K562 (cell line): ENCODE results near the gene IL26. TPM values are rescaled to one million over a fixed set of nuclear protein-coding genes. Genes with fewer than 3 reads are reported as not detected.

ENCODE experiments used
- CAMTA2 ChIP-seq: fragments of 250-450 bp; sonication (Bioruptor Pico); conservative IDR thresholded peaks from 2 replicates; pipeline ENCODE4 v1.5.1; 2022
- CXXC5 ChIP-seq: fragments of 250-450 bp; sonication (Bioruptor Pico); IDR thresholded peaks from 2 replicates; pipeline ENCODE4 v1.8.0; 2022; ENCODE audit warnings: inconsistent platforms, mild to moderate bottlenecking, moderate library complexity
- DPF2 ChIP-seq: fragments of 450-650 bp; IDR thresholded peaks from 2 replicates; pipeline ENCODE4 v1.6.1; 2016
- ESRRA ChIP-seq: fragments of 450-650 bp; IDR thresholded peaks from 2 replicates; pipeline ENCODE4 v1.6.1; 2014; ENCODE audit warnings: low read depth, mild to moderate bottlenecking, moderate library complexity, borderline replicate concordance
- FOXA1 ChIP-seq: fragments of 450-650 bp; IDR thresholded peaks from 2 replicates; pipeline ENCODE4 v1.6.1; 2016; ENCODE audit warnings: mild to moderate bottlenecking, borderline replicate concordance
- MBD2 ChIP-seq: sonication (generic); IDR thresholded peaks from 2 replicates; pipeline ENCODE4 v1.6.1; 2016; ENCODE audit warnings: low read depth, borderline replicate concordance
- MXI1 ChIP-seq: IDR thresholded peaks from 2 replicates; pipeline ENCODE4 v1.6.1; 2011; ENCODE audit warnings: low read depth, mild to moderate bottlenecking, improper control_type of control experiment, low read length
- NELFE ChIP-seq: IDR thresholded peaks from 2 replicates; pipeline ENCODE4 v1.6.1; 2011; ENCODE audit warnings: mild to moderate bottlenecking; ENCODE audit not compliant: insufficient read depth, insufficient read length
- PTBP1 ChIP-seq: fragments of 200-400 bp; formaldehyde crosslinking; IDR thresholded peaks from 2 replicates; pipeline ENCODE4 v1.6.1; 2017; ENCODE audit warnings: low read depth, low read length
- SAFB2 ChIP-seq: fragments of 200-400 bp; formaldehyde crosslinking; IDR thresholded peaks from 2 replicates; pipeline ENCODE4 v1.6.1; 2018; ENCODE audit warnings: borderline replicate concordance, low read length, low read depth, moderate library complexity; ENCODE audit not compliant: severe bottlenecking
- SIX5 ChIP-seq, 2 experiments: IDR thresholded peaks; 2 replicates each; pipeline ENCODE4 v1.6.1; 2011; ENCODE audit warnings: low read length in 2 of 2, borderline replicate concordance in 1 of 2, low read depth in 1 of 2, mild to moderate bottlenecking in 1 of 2, moderate library complexity in 1 of 2; ENCODE audit not compliant: insufficient read depth in 1 of 2
- SMARCA4 ChIP-seq: fragments of 450-650 bp; IDR thresholded peaks from 2 replicates; pipeline ENCODE4 v1.6.1; 2016
- SRSF7 ChIP-seq: fragments of 200-400 bp; formaldehyde crosslinking; optimal IDR thresholded peaks from 2 replicates; pipeline ENCODE3; 2017; ENCODE audit warnings: mild to moderate bottlenecking, low read depth, low read length
- ZBTB17 ChIP-seq: fragments of 450-650 bp; formaldehyde crosslinking; IDR thresholded peaks from 2 replicates; pipeline ENCODE4 v1.4.0; 2020; ENCODE audit warnings: mild to moderate bottlenecking
- ZFP1 ChIP-seq: fragments of 450-650 bp; formaldehyde crosslinking; IDR thresholded peaks from 2 replicates; pipeline ENCODE4 v1.4.0; 2020; ENCODE audit warnings: mild to moderate bottlenecking, mixed read lengths
- ZFPM2 ChIP-seq: fragments of 250-450 bp; sonication (Bioruptor Pico); IDR thresholded peaks from 2 replicates; pipeline ENCODE4 v1.5.1; 2022; ENCODE audit warnings: mild to moderate bottlenecking
- ZNF124 ChIP-seq: sonication (generic); formaldehyde crosslinking; IDR thresholded peaks from 2 replicates; pipeline ENCODE4 v1.8.1; 2022; ENCODE audit warnings: missing genetic modification reagents
- ZNF212 ChIP-seq: fragments of 450-650 bp; formaldehyde crosslinking; IDR thresholded peaks from 2 replicates; pipeline ENCODE4 v1.4.0; 2020; ENCODE audit warnings: mild to moderate bottlenecking
- ZNF232 ChIP-seq: sonication (generic); formaldehyde crosslinking; IDR thresholded peaks from 2 replicates; pipeline ENCODE4 v1.8.0; 2022; ENCODE audit warnings: mild to moderate bottlenecking, missing genetic modification reagents
- ZNF445 ChIP-seq: fragments of 250-450 bp; sonication (Bioruptor Pico); IDR thresholded peaks from 2 replicates; pipeline ENCODE4 v1.4.0; 2020; ENCODE audit warnings: low read depth, mild to moderate bottlenecking, moderate library complexity
- ZNF644 ChIP-seq: fragments of 200-800 bp; sonication (Bioruptor generic); IDR thresholded peaks from 2 replicates; pipeline ENCODE4 v1.6.1; 2016; ENCODE audit warnings: low read depth, missing genetic modification characterization, missing compliant biosample characterization
- polyA plus RNA-seq, 8 experiments: library from polyadenylated mRNA; depleted of rRNA in 4 of 8; stranded (reverse) in 5 of 8; unstranded in 3 of 8; fragments of >200 nt; fragmentation: Nextera tagmentation in 2 of 8; fragmentation: Illumina TruSeq in 1 of 8; extraction: Ambion mirVana in 2 of 8; extraction: Trizol in 1 of 8; gene quantifications; 2 replicates each; pipeline versions ENCODE4 v1.2.1 to v1.2.3, GENCODE V29; 2011 to 2014; ENCODE audit warnings: inconsistent platforms in 1 of 8, missing spikeins in 1 of 8
- total RNA-seq, 7 experiments: library from RNA; depleted of rRNA in 6 of 7; stranded (reverse); fragments of >200 nt in 6 of 7; fragmentation: Illumina TruSeq in 2 of 7; extraction: Trizol in 2 of 7; gene quantifications; 2 replicates each; pipeline versions ENCODE4 v1.2.1 to v1.2.3, GENCODE V29; 2011 to 2021; ENCODE audit warnings: low replicate concordance in 1 of 7
- TF ChIP-seq, protein P1 (sequence below): fragments of 450-650 bp; formaldehyde crosslinking; conservative IDR thresholded peaks from 2 replicates; pipeline ENCODE4 v1.4.0; 2022; ENCODE audit warnings: mild to moderate bottlenecking, missing genetic modification characterization
- TF ChIP-seq, protein P2 (sequence below): fragments of 450-650 bp; IDR thresholded peaks from 2 replicates; pipeline ENCODE4 v1.6.1; 2017; ENCODE audit warnings: antibody characterized with exemption
- TF ChIP-seq, protein P3 (sequence below): fragments of 200-800 bp; sonication (Bioruptor generic); IDR thresholded peaks from 2 replicates; pipeline ENCODE4 v1.6.1; 2017; ENCODE audit warnings: missing genetic modification characterization, missing compliant biosample characterization
- TF ChIP-seq, protein P4 (sequence below): fragments of 250-450 bp; sonication (Bioruptor Pico); IDR thresholded peaks from 2 replicates; pipeline ENCODE4 v1.5.0; 2020; ENCODE audit warnings: mild to moderate bottlenecking

IL26 gene
- total and polyA plus RNA-seq, 9 of the 15 experiments (the other 6 are each of a cell fraction or from before 2014, with no cell fraction given), result not detected

DNA sequence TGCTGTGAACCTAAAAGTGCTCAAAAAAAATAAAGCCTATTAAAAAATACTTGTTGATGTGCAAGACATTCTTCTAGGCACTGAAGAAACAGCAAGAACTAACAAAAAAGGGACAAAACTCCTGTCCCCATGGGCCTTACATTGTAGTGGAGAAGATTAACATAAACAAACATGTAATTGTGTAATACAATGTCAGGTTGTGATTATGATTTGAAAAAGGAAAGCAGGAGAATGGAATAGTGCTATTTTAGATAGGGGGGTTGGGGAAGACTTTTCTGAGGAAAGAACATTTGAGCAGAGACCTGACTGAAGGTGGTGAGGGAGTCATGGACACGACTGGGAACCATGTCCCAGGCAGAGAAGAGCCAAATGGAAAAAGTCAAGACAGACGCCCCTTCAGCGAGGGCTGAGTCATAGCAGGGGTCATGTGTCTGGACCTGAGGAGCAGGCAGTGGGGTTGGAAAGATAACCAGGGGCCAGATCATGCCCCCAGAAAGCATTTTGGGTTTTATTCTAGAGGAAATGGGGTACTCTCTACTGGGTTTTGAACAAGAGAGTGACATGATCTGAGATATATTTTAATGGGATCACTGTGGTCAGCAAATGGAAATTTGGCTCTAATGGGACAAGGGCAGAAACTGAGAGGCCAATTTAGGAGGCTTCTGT is 46.7 kb downstream of the IL26 start (continued):
- TF ChIP-seq, protein P1, sequence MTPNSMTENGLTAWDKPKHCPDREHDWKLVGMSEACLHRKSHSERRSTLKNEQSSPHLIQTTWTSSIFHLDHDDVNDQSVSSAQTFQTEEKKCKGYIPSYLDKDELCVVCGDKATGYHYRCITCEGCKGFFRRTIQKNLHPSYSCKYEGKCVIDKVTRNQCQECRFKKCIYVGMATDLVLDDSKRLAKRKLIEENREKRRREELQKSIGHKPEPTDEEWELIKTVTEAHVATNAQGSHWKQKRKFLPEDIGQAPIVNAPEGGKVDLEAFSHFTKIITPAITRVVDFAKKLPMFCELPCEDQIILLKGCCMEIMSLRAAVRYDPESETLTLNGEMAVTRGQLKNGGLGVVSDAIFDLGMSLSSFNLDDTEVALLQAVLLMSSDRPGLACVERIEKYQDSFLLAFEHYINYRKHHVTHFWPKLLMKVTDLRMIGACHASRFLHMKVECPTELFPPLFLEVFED (CRISPR knock-in tag), result 0 out of 2 replicates have a peak, but pooled peaks have one; percentile 45
- TF ChIP-seq DPF2 (peak; percentile 57), ZFP1 (CRISPR knock-in tag) (no peak), CAMTA2 (CRISPR knock-in tag) (no peak), ZNF232 (CRISPR knock-in tag) (no peak), NELFE (no peak), MXI1 (no peak), SIX5 (IDR thresholded peaks at IDR 0.05; ENCODE audit: borderline replicate concordance in 1 of 2, insufficient read depth in 1 of 2, low read depth in 1 of 2, low read length in 2 of 2) (no peak), SMARCA4 (peak; percentile 60; the same call in 1 of the 2 replicates), SRSF7 (no peak), SAFB2 (no peak), MBD2 (no peak), PTBP1 (no peak), ZFPM2 (no peak), CXXC5 (CRISPR knock-in tag) (peak; percentile 41; the same call in 1 of the 2 replicates), ZNF212 (CRISPR knock-in tag) (no peak), ZBTB17 (CRISPR knock-in tag) (no peak), ZNF445 (CRISPR knock-in tag) (no peak), ESRRA (no peak), ZNF644 (no peak), FOXA1 (no peak), ZNF124 (no peak)
- TF ChIP-seq, protein P2, sequence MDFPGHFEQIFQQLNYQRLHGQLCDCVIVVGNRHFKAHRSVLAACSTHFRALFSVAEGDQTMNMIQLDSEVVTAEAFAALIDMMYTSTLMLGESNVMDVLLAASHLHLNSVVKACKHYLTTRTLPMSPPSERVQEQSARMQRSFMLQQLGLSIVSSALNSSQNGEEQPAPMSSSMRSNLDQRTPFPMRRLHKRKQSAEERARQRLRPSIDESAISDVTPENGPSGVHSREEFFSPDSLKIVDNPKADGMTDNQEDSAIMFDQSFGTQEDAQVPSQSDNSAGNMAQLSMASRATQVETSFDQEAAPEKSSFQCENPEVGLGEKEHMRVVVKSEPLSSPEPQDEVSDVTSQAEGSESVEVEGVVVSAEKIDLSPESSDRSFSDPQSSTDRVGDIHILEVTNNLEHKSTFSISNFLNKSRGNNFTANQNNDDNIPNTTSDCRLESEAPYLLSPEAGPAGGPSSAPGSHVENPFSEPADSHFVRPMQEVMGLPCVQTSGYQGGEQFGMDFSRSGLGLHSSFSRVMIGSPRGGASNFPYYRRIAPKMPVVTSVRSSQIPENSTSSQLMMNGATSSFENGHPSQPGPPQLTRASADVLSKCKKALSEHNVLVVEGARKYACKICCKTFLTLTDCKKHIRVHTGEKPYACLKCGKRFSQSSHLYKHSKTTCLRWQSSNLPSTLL, result no peak
- TF ChIP-seq, protein P3, sequence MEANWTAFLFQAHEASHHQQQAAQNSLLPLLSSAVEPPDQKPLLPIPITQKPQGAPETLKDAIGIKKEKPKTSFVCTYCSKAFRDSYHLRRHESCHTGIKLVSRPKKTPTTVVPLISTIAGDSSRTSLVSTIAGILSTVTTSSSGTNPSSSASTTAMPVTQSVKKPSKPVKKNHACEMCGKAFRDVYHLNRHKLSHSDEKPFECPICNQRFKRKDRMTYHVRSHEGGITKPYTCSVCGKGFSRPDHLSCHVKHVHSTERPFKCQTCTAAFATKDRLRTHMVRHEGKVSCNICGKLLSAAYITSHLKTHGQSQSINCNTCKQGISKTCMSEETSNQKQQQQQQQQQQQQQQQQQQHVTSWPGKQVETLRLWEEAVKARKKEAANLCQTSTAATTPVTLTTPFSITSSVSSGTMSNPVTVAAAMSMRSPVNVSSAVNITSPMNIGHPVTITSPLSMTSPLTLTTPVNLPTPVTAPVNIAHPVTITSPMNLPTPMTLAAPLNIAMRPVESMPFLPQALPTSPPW (CRISPR knock-in tag), result no peak
- TF ChIP-seq, protein P4, sequence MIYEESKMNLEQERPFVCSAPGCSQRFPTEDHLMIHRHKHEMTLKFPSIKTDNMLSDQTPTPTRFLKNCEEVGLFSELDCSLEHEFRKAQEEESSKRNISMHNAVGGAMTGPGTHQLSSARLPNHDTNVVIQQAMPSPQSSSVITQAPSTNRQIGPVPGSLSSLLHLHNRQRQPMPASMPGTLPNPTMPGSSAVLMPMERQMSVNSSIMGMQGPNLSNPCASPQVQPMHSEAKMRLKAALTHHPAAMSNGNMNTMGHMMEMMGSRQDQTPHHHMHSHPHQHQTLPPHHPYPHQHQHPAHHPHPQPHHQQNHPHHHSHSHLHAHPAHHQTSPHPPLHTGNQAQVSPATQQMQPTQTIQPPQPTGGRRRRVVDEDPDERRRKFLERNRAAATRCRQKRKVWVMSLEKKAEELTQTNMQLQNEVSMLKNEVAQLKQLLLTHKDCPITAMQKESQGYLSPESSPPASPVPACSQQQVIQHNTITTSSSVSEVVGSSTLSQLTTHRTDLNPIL (CRISPR knock-in tag), result no peak
